HepG2 (cell line): ENCODE data around the gene EPB42. TPM values are rescaled to one million over a fixed set of nuclear protein-coding genes. Genes with fewer than 3 reads are reported as not detected.
A peak's percentile ranks its signal among the peaks of the same experiment; 100 is the strongest.

Experiments used
- ATAC-seq: fragments of 200-7000 bp; cut with Tn5 transposase; 3 replicates; pipeline ENCODE4 v1.9.1; 2020; ENCODE audit warnings: mild to moderate bottlenecking, moderate library complexity
- BruUV-seq: library from RNA; stranded (reverse); fragments of 400-500 nt; replicated peaks from 2 replicates; lab custom pipeline; 2021; lab: Mats Ljungman, UMichigan
- CTCF ChIA-PET: fragments of 300-600 bp; formaldehyde crosslinking; extraction: SDS; loops from one replicate; lab custom pipeline; 2021; ENCODE audit warnings: low total read pairs, inconsistent platforms, low intra/inter-chr PET ratio; lab: Yijun Ruan, JAX
- POLR2A ChIA-PET: fragments of 350-600 bp; sonication (Branson Sonifier 250); formaldehyde crosslinking; loops from one replicate; lab custom pipeline; 2020; ENCODE audit warnings: antibody characterized with exemption, inconsistent platforms; lab: Yijun Ruan, JAX
- DNase-seq: peaks from one replicate; pipeline ENCODE4 v3.0.0-alpha.2; 2015; ENCODE audit warnings: low spot score
- FAIRE-seq: peaks from 3 replicates; lab custom pipeline; 2011; peaks lifted over from hg19 to GRCh38; lab: Jason Lieb, UNC
- H2AFZ ChIP-seq: one replicate; pipeline ENCODE4 v1.6.1; 2011; ENCODE audit warnings: low read length, inconsistent platforms
- H3K27ac ChIP-seq: fragments of 300-600 bp; 3 replicates; pipeline ENCODE4 v1.8.0; 2011; ENCODE audit warnings: mixed run types, mild to moderate bottlenecking, mixed read lengths, low read length, inconsistent platforms; ENCODE audit not compliant: insufficient read depth; ENCODE audit errors: extremely low read length
- H3K27me3 ChIP-seq, 2 experiments: fragments of 200-600 bp in 1 of 2; 2 replicates in 1 of 2; 3 replicates in 1 of 2; pipeline versions ENCODE4 v1.6.0 to v1.8.0; 2011; ENCODE audit warnings: low read length in 2 of 2, mild to moderate bottlenecking in 2 of 2, moderate library complexity in 2 of 2, inconsistent platforms in 1 of 2; ENCODE audit not compliant: insufficient read depth in 2 of 2, control insufficient read depth in 1 of 2
- H3K36me3 ChIP-seq, 2 experiments: fragments of 200-600 bp in 1 of 2; replicated peaks in 1 of 2; 2 replicates in 1 of 2; 3 replicates in 1 of 2; pipeline versions ENCODE4 v1.5.1 to v1.8.0; 2011; ENCODE audit warnings: low read length in 2 of 2, inconsistent platforms in 1 of 2; ENCODE audit not compliant: insufficient read depth in 2 of 2, control insufficient read depth in 1 of 2
- H3K4me1 ChIP-seq: 2 replicates; pipeline ENCODE4 v1.5.1; 2012; ENCODE audit warnings: low read length, inconsistent platforms; ENCODE audit not compliant: insufficient read depth
- H3K4me2 ChIP-seq: 2 replicates; pipeline ENCODE4 v1.6.0; 2011; ENCODE audit warnings: low read depth, low read length, inconsistent platforms
- H3K4me3 ChIP-seq, 3 experiments: fragments of 200-600 bp in 1 of 3; sonication (generic), shearing (Covaris generic) in 1 of 3; replicated peaks in 1 of 3; 2 replicates each; pipeline ENCODE4 v1.5.1; 2011 to 2016; ENCODE audit warnings: low read length in 3 of 3, inconsistent platforms in 2 of 3, low read depth in 2 of 3, mild to moderate bottlenecking in 2 of 3, control low read depth in 1 of 3, mixed read lengths in 1 of 3; ENCODE audit not compliant: insufficient read depth in 1 of 3
- H3K79me2 ChIP-seq: one replicate; pipeline ENCODE4 v1.6.1; 2011; ENCODE audit warnings: low read length, inconsistent platforms; ENCODE audit not compliant: insufficient read depth
- H3K9ac ChIP-seq: 2 replicates; pipeline ENCODE4 v1.6.0; 2011; ENCODE audit warnings: mild to moderate bottlenecking, low read depth, low read length, inconsistent platforms; ENCODE audit not compliant: insufficient read depth
- H3K9me3 ChIP-seq: 2 replicates; pipeline ENCODE4 v1.5.1; 2012; ENCODE audit warnings: mild to moderate bottlenecking, low read length
- H4K20me1 ChIP-seq: 2 replicates; pipeline ENCODE4 v1.6.0; 2011; ENCODE audit warnings: inconsistent platforms, mild to moderate bottlenecking, low read length, moderate library complexity; ENCODE audit not compliant: insufficient read depth
- CSRNP1 ChIP-seq: sonication (generic); formaldehyde crosslinking; IDR thresholded peaks from 2 replicates; pipeline ENCODE4 v1.8.1; 2023; ENCODE audit warnings: mild to moderate bottlenecking, missing genetic modification reagents
- HMG20A ChIP-seq: IDR thresholded peaks from 2 replicates; pipeline ENCODE4 v1.6.1; 2016; ENCODE audit warnings: borderline replicate concordance
- IKZF5 ChIP-seq: IDR thresholded peaks from 2 replicates; pipeline ENCODE4 v1.6.1; 2018; ENCODE audit warnings: missing genetic modification reagents, mild to moderate bottlenecking, missing compliant biosample characterization
- MEIS2 ChIP-seq: sonication (generic); formaldehyde crosslinking; IDR thresholded peaks from 2 replicates; pipeline ENCODE4 v1.9.0; 2021; ENCODE audit warnings: mild to moderate bottlenecking, missing genetic modification reagents
- MTF2 ChIP-seq: sonication (generic); formaldehyde crosslinking; IDR thresholded peaks from 2 replicates; pipeline ENCODE4 v1.5.0; 2020; ENCODE audit warnings: missing genetic modification reagents, borderline replicate concordance
- NFIB ChIP-seq: sonication (generic); formaldehyde crosslinking; IDR thresholded peaks from 2 replicates; pipeline ENCODE4 v1.9.0; 2021; ENCODE audit warnings: missing genetic modification reagents, mild to moderate bottlenecking, borderline replicate concordance
- NPAS2 ChIP-seq: sonication (generic); formaldehyde crosslinking; IDR thresholded peaks from 2 replicates; pipeline ENCODE4 v1.8.0; 2022; ENCODE audit warnings: mild to moderate bottlenecking, missing genetic modification reagents, borderline replicate concordance
- NR3C1 ChIP-seq: sonication (generic); formaldehyde crosslinking; IDR thresholded peaks from 2 replicates; pipeline ENCODE4 v1.4.0; 2020; ENCODE audit warnings: missing genetic modification reagents
- SRSF1 ChIP-seq: fragments of 200-400 bp; formaldehyde crosslinking; optimal IDR thresholded peaks from 2 replicates; pipeline ENCODE3; 2017; ENCODE audit warnings: mild to moderate bottlenecking, low read depth, low read length, moderate library complexity
- SRSF4 ChIP-seq: fragments of 200-400 bp; formaldehyde crosslinking; IDR thresholded peaks from one replicate; pipeline ENCODE4 v1.6.1; 2018; ENCODE audit warnings: mild to moderate bottlenecking, low read depth, low read length, moderate library complexity; ENCODE audit not compliant: poor library complexity, severe bottlenecking
- TFE3 ChIP-seq: IDR thresholded peaks from 2 replicates; pipeline ENCODE4 v1.6.1; 2016
- ZNF3 ChIP-seq: IDR thresholded peaks from 2 replicates; pipeline ENCODE4 v1.7.0; 2017; ENCODE audit warnings: inconsistent platforms
- ZZZ3 ChIP-seq: sonication (generic); formaldehyde crosslinking; IDR thresholded peaks from 2 replicates; pipeline ENCODE4 v1.4.0; 2020; ENCODE audit warnings: missing genetic modification reagents, mild to moderate bottlenecking, borderline replicate concordance
- WGBS: methylation state at CpG from one replicate; pipeline ENCODE4 v1.1.6; 2017; ENCODE audit warnings: low lambda C conversion rate; 5-methylcytosine and 5-hydroxymethylcytosine counted together
- in situ Hi-C: cut with HindIII; loops from 2 replicates; pipeline ENCODE4 v1.10.0; 2017; ENCODE audit warnings: low pct_unique_long_range_greater_than_20kb; ENCODE audit not compliant: extremely low pct_ligation_motif_present
- intact Hi-C: fragments of 100-400 bp; cut with micrococcal nuclease; formaldehyde crosslinking; loops from one replicate; pipeline ENCODE4 v1.10.0; 2022; ENCODE audit not compliant: unreplicated experiment
- polyA plus RNA-seq, 8 experiments: library from polyadenylated mRNA; depleted of rRNA in 3 of 8; stranded (reverse) in 7 of 8; unstranded in 1 of 8; fragments of >200 nt; fragmentation: Illumina TruSeq in 4 of 8; extraction: Trizol in 4 of 8; gene quantifications; 2 replicates each; pipeline versions ENCODE4 v1.2.1 to v1.2.3, GENCODE V29; 2011 to 2016; ENCODE audit warnings: low read depth in 4 of 8, missing spikeins in 1 of 8, mixed read lengths in 1 of 8; ENCODE audit not compliant: insufficient read depth in 1 of 8
- total RNA-seq, 5 experiments: library from RNA; depleted of rRNA; stranded (reverse); fragments of >200 nt; fragmentation: Illumina TruSeq; extraction: Trizol; gene quantifications; 2 replicates each; pipeline ENCODE4 v1.2.3, GENCODE V29; 2016; ENCODE audit warnings: low read depth in 1 of 5
- TF ChIP-seq, protein P1 (sequence below): IDR thresholded peaks from 2 replicates; pipeline ENCODE4 v1.6.1; 2016; ENCODE audit warnings: low read depth

EPB42 gene
- total and polyA plus RNA-seq, 2 of the 13 experiments (the other 11 are each of a cell fraction or from before 2014, with no cell fraction given): not detected

- FAIRE-seq (no peak), ATAC-seq (peak; percentile 79), DNase-seq (peak; percentile 77)
- Histone ChIP-seq H4K20me1 (no peaks in the 10 kb centered on the region), H3K9me3 (no peaks in the 10 kb centered on the region), H3K4me1 (peaks cover 27% of the 10 kb centered on the region), H3K9ac (no peak overlapping the region), H3K27me3 (peaks cover 0 to 28% of the 10 kb centered on the region in 2 experiments; a peak in 3 of 5 replicates), H2AFZ (no peak overlapping the region), H3K36me3 (no peaks in the 10 kb centered on the region), H3K4me2 (peak overlapping the region; percentile 66), H3K79me2 (no peaks in the 10 kb centered on the region), H3K27ac (no peak overlapping the region), H3K4me3 (peak overlapping the region in 2 of 3 experiments; percentile 15 to 35; a peak in 1 of 6 replicates)
- CTCF ChIA-PET: no interaction called here
- BruUV-seq: no TSS peak
- POLR2A ChIA-PET: no interaction called here
- in situ Hi-C loops: loop anchor here (10.0 kb wide), 1 partner anchor 45 kb away; no protein-coding TSS in a partner anchor
- WGBS: 8% methylated on average over 7 of the region's 7 CpGs
- intact Hi-C loops: no loop called here
- no peak for TF ChIP-seq SRSF4
- TF ChIP-seq MTF2 (CRISPR knock-in tag): no peak
- TF ChIP-seq NFIB (CRISPR knock-in tag): no peak
- no peak for TF ChIP-seq NPAS2 (CRISPR knock-in tag)
- TF ChIP-seq TFE3: peak; percentile 72
- no peak for TF ChIP-seq CSRNP1 (CRISPR knock-in tag)
- TF ChIP-seq, protein P1, sequence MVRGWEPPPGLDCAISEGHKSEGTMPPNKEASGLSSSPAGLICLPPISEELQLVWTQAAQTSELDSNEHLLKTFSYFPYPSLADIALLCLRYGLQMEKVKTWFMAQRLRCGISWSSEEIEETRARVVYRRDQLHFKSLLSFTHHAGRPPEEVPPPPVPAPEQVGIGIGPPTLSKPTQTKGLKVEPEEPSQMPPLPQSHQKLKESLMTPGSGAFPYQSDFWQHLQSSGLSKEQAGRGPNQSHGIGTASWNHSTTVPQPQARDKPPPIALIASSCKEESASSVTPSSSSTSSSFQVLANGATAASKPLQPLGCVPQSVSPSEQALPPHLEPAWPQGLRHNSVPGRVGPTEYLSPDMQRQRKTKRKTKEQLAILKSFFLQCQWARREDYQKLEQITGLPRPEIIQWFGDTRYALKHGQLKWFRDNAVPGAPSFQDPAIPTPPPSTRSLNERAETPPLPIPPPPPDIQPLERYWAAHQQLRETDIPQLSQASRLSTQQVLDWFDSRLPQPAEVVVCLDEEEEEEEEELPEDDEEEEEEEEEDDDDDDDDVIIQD (CRISPR knock-in tag): no peak
- TF ChIP-seq ZNF3 (CRISPR knock-in tag): peak; percentile 90
- TF ChIP-seq HMG20A: peak; percentile 46; the same call in 1 of the 2 replicates
- no peak for TF ChIP-seq SRSF1
- TF ChIP-seq IKZF5 (CRISPR knock-in tag): no peak
- no peak for TF ChIP-seq NR3C1 (CRISPR knock-in tag)
- TF ChIP-seq ZZZ3 (CRISPR knock-in tag): no peak
- no peak for TF ChIP-seq MEIS2 (CRISPR knock-in tag)
Observed at GRCh38 chr15:43239732-43240491, 19.1 kb upstream of the EPB42 start.
